Measurements from ENCODE around the gene ARL6IP6. TPM values are rescaled to one million over a fixed set of nuclear protein-coding genes. Genes with fewer than 3 reads are reported as not detected.

Gene ARL6IP6
- total and polyA plus RNA-seq, 10 of the 15 experiments (the other 5 are each of a cell fraction or from before 2014, with no cell fraction given): 15.8 to 87.3 (median 28.4) TPM

- FAIRE-seq: peak; percentile 78
- H3K4me3 ChIP-seq: peak overlapping the region; percentile 66
- BruUV-seq (replicated peaks): TSS peak; percentile 60
- peak overlapping the region; percentile 93 for H3K27ac ChIP-seq (ENCODE audit: control insufficient read depth, insufficient read depth)
- WGBS (ENCODE audit: insufficient coverage, insufficient replicate concordance, low lambda C conversion rate, missing lambda C conversion rate): 3% methylated on average over 23 of the region's 23 CpGs
- ChIA-PET SMC1A (ENCODE audit: uncharacterized antibody, unreplicated experiment) (no interaction called here), CTCF (interaction anchor here (1.5 kb wide), 1 partner anchor 23 kb away, joined by 4 read pairs; no protein-coding TSS in a partner anchor), RAD21 (ENCODE audit: unreplicated experiment) (no interaction called here), POLR2A (interaction anchor here (0.8 to 1.2 kb wide), 2 partner anchors 10 to 34 kb away, joined by 3 to 5 read pairs; no protein-coding TSS in a partner anchor)
- peak; percentile 42 for ATAC-seq
- peak overlapping the region; percentile 97 for H2AFZ ChIP-seq (ENCODE audit: control insufficient read depth, low read depth, low read length)
- no peaks in the 10 kb centered on the region for H3K27me3 ChIP-seq (replicated peaks in 1 of 2; ENCODE audit: control insufficient read depth in 2 of 2, insufficient read depth in 2 of 2, low read length in 1 of 2)
- H3K36me3 ChIP-seq (ENCODE audit: control insufficient read depth in 2 of 2, insufficient read depth in 2 of 2, low read length in 1 of 2): peaks cover 0 to 5% of the 10 kb centered on the region in 2 experiments; a peak in 1 of 4 replicates
- intact Hi-C loops (cut with micrococcal nuclease; ENCODE audit: unreplicated experiment): loop anchor here (5.0 to 10.0 kb wide), 2 partner anchors 542 to 1434 kb away; partner anchors contain the start of genes NMI and STAM2
- no peaks in the 10 kb centered on the region for H4K20me1 ChIP-seq (ENCODE audit: control insufficient read depth, insufficient read depth)
- peak overlapping the region; percentile 80 for H3K4me2 ChIP-seq (ENCODE audit: control insufficient read depth, insufficient read depth)
- no peaks in the 10 kb centered on the region for H3K9me3 ChIP-seq (replicated peaks; ENCODE audit: control insufficient read depth, insufficient read depth, low read length)
- in situ Hi-C loops (cut with MboI): loop anchor here (25.0 kb wide), 1 partner anchor 1432 kb away; the partner anchor contains the start of gene NMI
- peaks cover 63% of the 10 kb centered on the region for H3K79me2 ChIP-seq (ENCODE audit: control insufficient read depth, insufficient read depth, low read length)
- peaks cover 8% of the 10 kb centered on the region; the same call in 1 of the 2 replicates for H3K4me1 ChIP-seq (ENCODE audit: control insufficient read depth, insufficient read depth, low read length)
- peak; percentile 37 for DNase-seq (ENCODE audit: low read depth, low spot score)
- H3K9ac ChIP-seq (ENCODE audit: control insufficient read depth, insufficient read depth, low read length): peak overlapping the region; percentile 86
- TF ChIP-seq ZBED1 (IDR thresholded peaks at IDR 0.05; ENCODE audit: borderline replicate concordance): no peak
- TF ChIP-seq POU2F2 (IDR thresholded peaks at IDR 0.05; ENCODE audit: borderline replicate concordance, low read depth, low read length): peak; percentile 70; the same call in 1 of the 3 replicates
- no peak for TF ChIP-seq E2F8 (IDR thresholded peaks at IDR 0.05; ENCODE audit: low read depth, partially characterized antibody)
- no peak for TF ChIP-seq NRF1 (conservative IDR thresholded peaks at IDR 0.05; ENCODE audit: low read depth, low read length)
- no peak for TF ChIP-seq HDAC2 (IDR thresholded peaks at IDR 0.05)
- TF ChIP-seq BCL3 (IDR thresholded peaks at IDR 0.05; ENCODE audit: borderline replicate concordance, insufficient read depth, low read depth, low read length, poor library complexity, severe bottlenecking): no peak
- 0 out of 2 replicates have a peak, but pooled peaks have one; percentile 12 for TF ChIP-seq MLLT1 (IDR thresholded peaks at IDR 0.05)
- no peak for TF ChIP-seq TBL1XR1 (IDR thresholded peaks at IDR 0.05; ENCODE audit: low read depth, low read length)
- no peak for TF ChIP-seq EP300 (IDR thresholded peaks at IDR 0.05; ENCODE audit: borderline replicate concordance in 1 of 2, control insufficient read depth in 1 of 2, low read depth in 2 of 2, low read length in 2 of 2)
- TF ChIP-seq RAD21 (IDR thresholded peaks at IDR 0.05; ENCODE audit: insufficient read depth, low read depth, low read length): no peak
- TF ChIP-seq POLR2A (IDR thresholded peaks at IDR 0.05; ENCODE audit: low read depth, low read length): no peak
- TF ChIP-seq SUPT20H (IDR thresholded peaks at IDR 0.05; ENCODE audit: borderline replicate concordance, control insufficient read depth, low read depth, low read length): no peak
- TF ChIP-seq EED (IDR thresholded peaks at IDR 0.05; ENCODE audit: low read depth): no peak
These were observed 657 bp downstream of the ARL6IP6 start for GRCh38 chr2:152718909-152719645.
